ENCODE data around the gene MAP3K5. TPM values are rescaled to one million over a fixed set of nuclear protein-coding genes. Genes with fewer than 3 reads are reported as not detected.

The MAP3K5 gene
- total and polyA plus RNA-seq, 9 of the 15 experiments (the other 6 are each of a cell fraction or from before 2014, with no cell fraction given), result 2.2 to 13.0 (median 9.9) TPM

DNA sequence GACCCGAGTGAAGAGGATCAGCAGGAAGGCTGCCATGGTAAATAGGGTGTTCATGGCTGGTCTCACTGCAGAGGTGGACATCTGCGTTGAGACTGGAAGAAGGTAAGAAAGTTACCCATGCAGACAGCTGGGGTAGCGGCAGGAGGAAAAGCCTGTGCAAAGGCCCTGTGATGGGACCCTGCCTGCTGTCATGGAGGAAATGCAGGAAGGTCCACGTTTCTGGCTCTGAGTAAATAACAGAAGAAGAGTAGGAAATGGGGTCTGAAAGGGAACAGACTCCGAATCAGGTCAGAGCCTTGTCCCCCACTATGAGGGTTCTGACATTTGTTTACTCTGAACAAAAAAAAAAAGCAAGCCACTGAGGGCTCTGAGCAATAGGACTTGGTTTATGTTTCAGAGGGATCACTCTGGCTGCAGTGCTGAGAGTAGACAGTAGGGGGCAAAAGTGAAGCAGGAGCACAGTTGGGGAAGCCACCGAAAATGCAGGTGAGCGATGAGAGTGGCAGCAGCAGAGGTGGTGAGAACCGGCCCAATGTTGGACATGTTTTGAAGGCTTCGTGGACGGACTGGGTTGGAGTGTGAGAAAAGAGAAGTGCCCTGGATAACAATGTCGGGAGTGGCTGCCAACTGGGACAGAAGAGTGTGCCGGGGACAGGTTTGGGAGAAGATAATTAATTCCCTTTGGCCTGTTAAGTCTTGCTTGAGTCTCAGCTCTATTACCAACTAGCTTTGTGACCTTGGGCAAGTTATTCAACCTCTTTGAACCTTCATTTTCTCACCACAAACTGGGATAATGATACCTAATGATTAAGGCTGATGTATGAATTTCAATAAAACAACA is 184.1 kb downstream of the MAP3K5 start (continued):
- TF ChIP-seq XRCC5 (IDR thresholded peaks at IDR 0.05; ENCODE audit: low read depth, low read length), result 0 out of 2 replicates have a peak, but pooled peaks have one; percentile 32
- no peak for TF ChIP-seq ZNF699 (CRISPR knock-in tag; IDR thresholded peaks at IDR 0.05; ENCODE audit: insufficient replicate concordance)
- TF ChIP-seq, protein P1, sequence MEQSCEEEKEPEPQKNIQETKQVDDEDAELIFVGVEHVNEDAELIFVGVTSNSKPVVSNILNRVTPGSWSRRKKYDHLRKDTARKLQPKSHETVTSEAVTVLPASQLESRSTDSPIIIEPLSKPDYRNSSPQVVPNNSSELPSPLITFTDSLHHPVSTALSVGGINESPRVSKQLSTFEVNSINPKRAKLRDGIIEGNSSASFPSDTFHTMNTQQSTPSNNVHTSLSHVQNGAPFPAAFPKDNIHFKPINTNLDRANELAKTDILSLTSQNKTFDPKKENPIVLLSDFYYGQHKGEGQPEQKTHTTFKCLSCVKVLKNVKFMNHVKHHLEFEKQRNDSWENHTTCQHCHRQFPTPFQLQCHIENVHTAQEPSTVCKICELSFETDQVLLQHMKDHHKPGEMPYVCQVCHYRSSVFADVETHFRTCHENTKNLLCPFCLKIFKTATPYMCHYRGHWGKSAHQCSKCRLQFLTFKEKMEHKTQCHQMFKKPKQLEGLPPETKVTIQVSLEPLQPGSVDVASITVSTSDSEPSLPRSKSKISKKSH (CRISPR knock-in tag; IDR thresholded peaks at IDR 0.05), result no peak
- TF ChIP-seq CREM (IDR thresholded peaks at IDR 0.05; ENCODE audit: low read depth), result 0 out of 2 replicates have a peak, but pooled peaks have one; percentile 30
- TF ChIP-seq, protein P2, sequence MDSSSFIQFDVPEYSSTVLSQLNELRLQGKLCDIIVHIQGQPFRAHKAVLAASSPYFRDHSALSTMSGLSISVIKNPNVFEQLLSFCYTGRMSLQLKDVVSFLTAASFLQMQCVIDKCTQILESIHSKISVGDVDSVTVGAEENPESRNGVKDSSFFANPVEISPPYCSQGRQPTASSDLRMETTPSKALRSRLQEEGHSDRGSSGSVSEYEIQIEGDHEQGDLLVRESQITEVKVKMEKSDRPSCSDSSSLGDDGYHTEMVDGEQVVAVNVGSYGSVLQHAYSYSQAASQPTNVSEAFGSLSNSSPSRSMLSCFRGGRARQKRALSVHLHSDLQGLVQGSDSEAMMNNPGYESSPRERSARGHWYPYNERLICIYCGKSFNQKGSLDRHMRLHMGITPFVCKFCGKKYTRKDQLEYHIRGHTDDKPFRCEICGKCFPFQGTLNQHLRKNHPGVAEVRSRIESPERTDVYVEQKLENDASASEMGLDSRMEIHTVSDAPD (CRISPR knock-in tag; IDR thresholded peaks at IDR 0.05), result no peak
- no peak for TF ChIP-seq ASH1L (IDR thresholded peaks at IDR 0.05; ENCODE audit: borderline replicate concordance, low read depth, partially characterized antibody)
- no peak for TF ChIP-seq EZH2 (IDR thresholded peaks at IDR 0.05; ENCODE audit: borderline replicate concordance, low read depth, low read length)
- TF ChIP-seq, protein P3, sequence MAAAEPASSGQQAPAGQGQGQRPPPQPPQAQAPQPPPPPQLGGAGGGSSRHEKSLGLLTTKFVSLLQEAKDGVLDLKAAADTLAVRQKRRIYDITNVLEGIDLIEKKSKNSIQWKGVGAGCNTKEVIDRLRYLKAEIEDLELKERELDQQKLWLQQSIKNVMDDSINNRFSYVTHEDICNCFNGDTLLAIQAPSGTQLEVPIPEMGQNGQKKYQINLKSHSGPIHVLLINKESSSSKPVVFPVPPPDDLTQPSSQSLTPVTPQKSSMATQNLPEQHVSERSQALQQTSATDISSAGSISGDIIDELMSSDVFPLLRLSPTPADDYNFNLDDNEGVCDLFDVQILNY (CRISPR knock-in tag; IDR thresholded peaks at IDR 0.05), result no peak
- TF ChIP-seq ZNF224 (CRISPR knock-in tag; IDR thresholded peaks at IDR 0.05), result no peak
- no peak for TF ChIP-seq ZNF696 (CRISPR knock-in tag; conservative IDR thresholded peaks at IDR 0.05)
- TF ChIP-seq, protein P4, sequence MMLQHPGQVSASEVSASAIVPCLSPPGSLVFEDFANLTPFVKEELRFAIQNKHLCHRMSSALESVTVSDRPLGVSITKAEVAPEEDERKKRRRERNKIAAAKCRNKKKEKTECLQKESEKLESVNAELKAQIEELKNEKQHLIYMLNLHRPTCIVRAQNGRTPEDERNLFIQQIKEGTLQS (IDR thresholded peaks at IDR 0.05), result no peak
- TF ChIP-seq, protein P4 (CRISPR knock-in tag; conservative IDR thresholded peaks at IDR 0.05), result no peak
- TF ChIP-seq, protein P5, sequence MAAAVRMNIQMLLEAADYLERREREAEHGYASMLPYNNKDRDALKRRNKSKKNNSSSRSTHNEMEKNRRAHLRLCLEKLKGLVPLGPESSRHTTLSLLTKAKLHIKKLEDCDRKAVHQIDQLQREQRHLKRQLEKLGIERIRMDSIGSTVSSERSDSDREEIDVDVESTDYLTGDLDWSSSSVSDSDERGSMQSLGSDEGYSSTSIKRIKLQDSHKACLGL (CRISPR knock-in tag; IDR thresholded peaks at IDR 0.05; ENCODE audit: borderline replicate concordance, poor library complexity, severe bottlenecking), result no peak
- no peak for TF ChIP-seq ZNF41 (CRISPR knock-in tag; conservative IDR thresholded peaks at IDR 0.05)
- TF ChIP-seq ELF1 (tag; IDR thresholded peaks at IDR 0.05), result no peak
- no peak for TF ChIP-seq NR2C2 (CRISPR knock-in tag; IDR thresholded peaks at IDR 0.05)
- no peak for TF ChIP-seq NR2C2 (tag; IDR thresholded peaks at IDR 0.05)
- TF ChIP-seq KLF6 (CRISPR knock-in tag; IDR thresholded peaks at IDR 0.05; ENCODE audit: borderline replicate concordance), result no peak
- TF ChIP-seq YY1 (IDR thresholded peaks at IDR 0.05; ENCODE audit: borderline replicate concordance in 1 of 3, control insufficient read depth in 1 of 3, extremely low read depth in 1 of 3, insufficient read depth in 3 of 3, insufficient read length in 1 of 3, insufficient replicate concordance in 2 of 3, low read depth in 1 of 3, low read length in 2 of 3), result no peak
- peak; percentile 70 for TF ChIP-seq ZEB2 (IDR thresholded peaks at IDR 0.05)
- TF ChIP-seq SRSF9 (IDR thresholded peaks at IDR 0.05; ENCODE audit: borderline replicate concordance, low read depth, low read length), result no peak
